GM10847 (cell line): ENCODE data around the gene FOXP1.

Experiments used
- POLR2A ChIP-seq: IDR thresholded peaks from 2 replicates; pipeline ENCODE4 v1.6.1; 2011; ENCODE audit not compliant: insufficient read length; ENCODE audit errors: extremely low read depth

FOXP1 gene

GRCh38 chr3:71559021-71559420 lies 24.5 kb downstream of the FOXP1 start:
- no peak for TF ChIP-seq POLR2A

DNA sequence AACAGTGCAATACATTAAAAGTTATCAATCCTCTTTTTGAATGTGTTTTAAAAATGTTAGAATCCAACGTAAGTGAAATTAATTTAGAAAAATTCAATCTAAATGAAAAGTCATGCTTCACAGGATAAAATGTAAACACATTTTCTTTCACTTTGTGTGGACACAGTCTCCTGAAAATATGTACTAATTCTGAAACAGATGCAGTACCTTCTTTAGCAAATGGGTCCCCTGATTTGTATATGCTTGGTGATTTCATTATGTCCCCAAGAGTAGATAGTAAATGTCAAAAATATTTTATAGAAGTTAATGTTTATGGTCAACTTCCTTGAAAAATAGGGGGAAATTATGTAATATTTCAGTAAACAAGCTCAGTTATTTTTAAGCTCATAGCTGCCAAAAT lies 28.9 kb downstream of the FOXP1 start:
- TF ChIP-seq POLR2A: no peak

GRCh38 chr3:71551311-71551919 lies 32.1 kb downstream of the FOXP1 start:
- TF ChIP-seq POLR2A: no peak

DNA sequence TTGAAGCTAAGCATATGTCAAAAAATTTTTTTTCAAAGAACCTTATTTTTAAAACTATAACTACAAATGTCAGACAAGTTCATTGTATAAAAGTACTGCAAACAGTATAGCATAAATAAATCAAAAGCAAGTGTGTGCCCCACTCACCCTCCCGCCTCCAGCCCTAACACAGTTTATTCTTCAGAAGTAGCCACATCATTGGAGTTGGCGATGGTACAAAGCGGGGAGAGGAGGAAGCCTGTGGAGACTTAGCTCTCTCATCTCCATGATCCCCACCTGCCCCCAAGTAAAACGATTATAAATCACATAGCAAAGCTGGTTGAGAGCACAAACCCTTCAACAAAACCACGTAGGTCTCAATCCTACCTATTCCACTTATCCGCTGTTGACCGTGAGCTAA lies 33.6 kb downstream of the FOXP1 start:
- TF ChIP-seq POLR2A: no peak

DNA sequence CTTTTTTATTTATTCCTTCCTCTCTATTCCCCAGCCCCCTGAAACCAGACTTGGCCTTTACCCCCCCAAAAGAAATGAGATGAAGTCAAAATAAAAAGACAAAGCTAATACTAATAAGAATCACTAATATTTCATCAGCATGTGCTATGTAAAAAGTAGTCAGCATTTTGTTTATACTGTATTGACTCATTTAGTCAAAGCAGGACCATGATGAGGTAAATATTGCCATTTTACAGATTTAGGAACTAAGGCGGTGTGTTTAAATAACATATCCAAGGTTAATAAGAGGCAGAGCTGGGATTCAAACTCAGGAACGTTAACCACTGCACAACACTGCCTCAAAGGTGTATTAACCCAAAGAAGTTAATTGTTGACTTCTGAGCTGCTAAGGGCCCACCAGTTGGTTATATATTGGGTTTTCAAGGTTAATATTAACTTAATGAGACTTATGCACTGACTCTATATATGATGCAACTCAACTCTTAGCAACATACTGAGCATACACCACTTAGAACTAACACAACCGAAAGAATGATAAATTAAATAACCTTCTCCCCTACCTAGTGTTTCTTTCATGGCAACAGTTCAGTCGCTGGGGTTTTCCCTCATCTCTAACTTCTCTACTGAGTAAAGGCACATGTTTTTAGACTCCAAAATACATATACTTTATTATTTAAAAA lies 34.7 kb downstream of the FOXP1 start:
- TF ChIP-seq POLR2A: no peak

DNA sequence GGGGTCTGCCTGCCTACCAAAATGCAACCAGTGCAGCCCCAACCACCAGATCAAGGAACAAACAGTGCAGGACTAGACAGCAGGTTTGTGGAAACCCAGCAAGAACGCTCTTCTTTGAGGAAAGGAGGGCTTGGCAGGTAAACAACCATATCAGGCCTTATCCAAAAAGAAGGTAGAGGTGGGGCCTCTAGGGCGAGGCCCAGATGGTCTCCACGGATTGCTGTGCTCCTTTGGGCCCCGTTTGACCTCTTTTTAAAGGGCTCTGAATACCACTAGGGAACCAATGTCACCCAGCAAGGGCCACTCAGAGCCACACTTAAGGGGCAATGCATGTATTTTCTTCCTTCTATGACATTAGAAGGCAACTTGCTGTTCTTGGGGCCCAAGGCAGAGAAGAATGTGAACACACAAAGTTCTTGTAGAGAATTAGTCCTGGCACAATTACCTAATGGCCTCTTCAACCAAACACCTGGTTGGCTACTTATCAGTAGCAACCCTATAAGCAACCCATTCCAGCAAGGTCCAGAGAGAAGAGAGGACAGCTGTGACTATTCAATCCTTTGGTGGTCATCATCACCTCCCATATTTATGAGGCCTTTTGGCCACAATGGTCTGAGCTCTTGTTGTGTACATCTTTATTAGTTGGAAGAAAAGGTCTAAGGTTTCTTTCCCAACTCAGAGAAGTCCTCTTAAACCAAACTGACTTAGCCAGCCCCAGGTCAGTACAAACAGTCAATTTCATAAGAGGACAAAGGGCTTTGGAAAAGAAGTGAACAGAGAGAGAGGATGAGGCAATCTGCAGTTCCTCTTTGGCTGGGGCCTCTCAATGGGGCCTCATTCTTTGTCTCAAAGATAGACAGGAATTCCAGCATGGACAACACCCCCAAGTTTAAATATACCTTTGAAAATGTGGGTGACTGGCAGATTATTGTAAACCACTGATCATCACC lies 36.0 kb downstream of the FOXP1 start:
- no peak for TF ChIP-seq POLR2A

DNA sequence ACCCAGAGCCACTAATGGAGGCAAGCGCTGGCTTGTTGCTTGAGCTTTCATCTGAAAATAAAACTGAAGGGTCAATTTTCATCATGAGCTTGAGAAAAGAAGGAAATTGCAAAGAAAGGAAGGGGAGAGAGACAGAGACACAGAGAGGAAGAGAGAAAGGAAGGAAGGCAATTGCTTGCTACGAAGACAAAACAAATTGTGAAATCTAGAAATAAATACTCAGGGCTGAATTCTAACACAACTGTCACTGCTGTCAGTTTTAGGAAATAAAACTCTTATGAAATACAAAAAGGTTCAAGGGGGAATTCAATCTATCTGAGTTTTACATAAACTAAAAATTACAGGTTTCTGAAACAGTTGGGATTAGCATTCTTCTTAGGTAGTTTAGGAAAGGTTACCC lies 36.7 kb downstream of the FOXP1 start:
- TF ChIP-seq POLR2A: no peak

GRCh38 chr3:71545330-71545729 lies 38.2 kb downstream of the FOXP1 start:
- TF ChIP-seq POLR2A: no peak

DNA sequence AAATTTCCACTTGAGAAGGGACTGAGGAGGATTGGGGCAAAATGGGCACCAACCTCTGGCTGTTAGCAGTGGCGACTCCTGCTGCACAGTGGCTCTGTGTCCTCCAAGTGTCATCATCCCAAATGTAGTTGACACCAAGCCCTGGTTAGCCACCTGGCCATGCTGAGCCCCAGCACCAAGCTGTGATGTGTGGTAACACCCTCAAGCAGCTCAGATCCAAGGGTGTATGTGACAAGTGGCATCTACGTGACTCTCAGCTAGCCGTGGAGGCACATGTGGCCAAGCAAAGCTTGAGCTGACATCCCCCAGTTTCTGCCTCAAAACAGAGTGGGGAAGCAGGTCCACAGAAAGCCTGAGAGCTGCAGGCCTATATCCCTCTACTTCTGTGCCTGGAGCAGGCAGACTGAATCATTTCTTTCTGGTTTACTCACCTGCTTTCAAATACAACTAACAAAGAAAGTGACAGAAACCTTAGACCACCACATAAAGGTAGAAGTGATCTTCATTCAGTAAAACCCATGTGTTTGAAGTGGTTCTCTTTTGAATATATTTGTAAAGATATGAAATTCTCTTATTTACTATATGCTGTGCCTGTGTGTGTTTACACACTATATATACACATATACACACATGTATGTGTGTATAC lies 40.0 kb downstream of the FOXP1 start:
- no peak for TF ChIP-seq POLR2A

GRCh38 chr3:71542521-71543370 lies 40.8 kb downstream of the FOXP1 start:
- no peak for TF ChIP-seq POLR2A

GRCh38 chr3:71541313-71541712 lies 42.2 kb downstream of the FOXP1 start:
- TF ChIP-seq POLR2A: no peak

- no peak for TF ChIP-seq POLR2A
Measured at GRCh38 chr3:71537211-71537611, 46.3 kb downstream of the FOXP1 start.

GRCh38 chr3:71536376-71536965 lies 47.1 kb downstream of the FOXP1 start:
- no peak for TF ChIP-seq POLR2A

- TF ChIP-seq POLR2A: no peak
Measured at GRCh38 chr3:71533588-71533987, 49.9 kb downstream of the FOXP1 start.
